ENCODE results near the gene FXYD1. TPM values are rescaled to one million over a fixed set of nuclear protein-coding genes. Genes with fewer than 3 reads are reported as not detected.

FXYD1 gene
- total RNA-seq, 4 donors from 2014 or later, result 44.4 to 92.6 (median 70.7) TPM

DNA sequence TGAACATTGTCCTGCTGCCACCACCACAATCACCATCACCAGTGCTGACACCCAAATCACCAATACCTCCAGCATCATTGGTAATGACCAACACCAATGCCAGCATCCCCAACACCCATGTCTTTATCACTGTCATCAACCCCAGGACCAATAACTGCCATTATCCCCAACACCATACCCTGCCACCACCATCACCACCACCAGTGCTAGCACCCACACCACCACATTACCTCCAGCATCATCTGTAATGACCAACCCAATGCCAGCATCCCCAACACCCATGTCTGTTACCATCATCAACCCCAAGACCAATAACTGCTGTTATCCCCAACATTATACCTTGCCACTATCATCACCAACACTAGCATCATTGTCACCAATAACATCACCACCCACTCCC, 6.4 kb upstream of the FXYD1 start:
- intact Hi-C loops (cut with DNase I), result no loop called here
- Histone ChIP-seq H3K27me3 (no peaks in the 10 kb centered on the region), H3K27ac (replicated peaks in 1 of 4) (no peak overlapping the region), H3K9me3 (no peaks in the 10 kb centered on the region), H3K36me3 (no peaks in the 10 kb centered on the region), H3K4me3 (peak overlapping the region; percentile 34 to 50 (median 41)), H3K4me1 (peaks cover 5 to 26% (median 13%) of the 10 kb centered on the region in 4 donors)
- TF ChIP-seq POLR2A (IDR thresholded peaks at IDR 0.05; ENCODE audit: low read depth) (no peak), EP300 (IDR thresholded peaks at IDR 0.05) (no peak), POLR2AphosphoS5 (IDR thresholded peaks at IDR 0.05) (no peak), CTCF (IDR thresholded peaks at IDR 0.05) (no peak)
- no peak for DNase-seq (ENCODE audit: extremely low spot score)

GRCh38 chr19:35133826-35134225, 4.8 kb upstream of the FXYD1 start:
- Histone ChIP-seq H3K9me3 (no peaks in the 10 kb centered on the region), H3K27me3 (peaks cover 0 to 12% (median 0%) of the 10 kb centered on the region in 4 donors), H3K36me3 (no peaks in the 10 kb centered on the region), H3K4me3 (peak overlapping the region; percentile 34 to 50 (median 41)), H3K27ac (replicated peaks in 1 of 4) (peak overlapping the region; percentile 66 to 87 (median 75)), H3K4me1 (peaks cover 15 to 42% (median 26%) of the 10 kb centered on the region in 4 donors)
- intact Hi-C loops (cut with DNase I), result no loop called here
- WGBS, result 76% methylated on average over 9 of the region's 11 CpGs
- no peak for DNase-seq (ENCODE audit: extremely low spot score)
- TF ChIP-seq POLR2AphosphoS5 (IDR thresholded peaks at IDR 0.05) (no peak), CTCF (IDR thresholded peaks at IDR 0.05) (no peak), POLR2A (IDR thresholded peaks at IDR 0.05; ENCODE audit: low read depth) (no peak), EP300 (IDR thresholded peaks at IDR 0.05) (no peak)

DNA sequence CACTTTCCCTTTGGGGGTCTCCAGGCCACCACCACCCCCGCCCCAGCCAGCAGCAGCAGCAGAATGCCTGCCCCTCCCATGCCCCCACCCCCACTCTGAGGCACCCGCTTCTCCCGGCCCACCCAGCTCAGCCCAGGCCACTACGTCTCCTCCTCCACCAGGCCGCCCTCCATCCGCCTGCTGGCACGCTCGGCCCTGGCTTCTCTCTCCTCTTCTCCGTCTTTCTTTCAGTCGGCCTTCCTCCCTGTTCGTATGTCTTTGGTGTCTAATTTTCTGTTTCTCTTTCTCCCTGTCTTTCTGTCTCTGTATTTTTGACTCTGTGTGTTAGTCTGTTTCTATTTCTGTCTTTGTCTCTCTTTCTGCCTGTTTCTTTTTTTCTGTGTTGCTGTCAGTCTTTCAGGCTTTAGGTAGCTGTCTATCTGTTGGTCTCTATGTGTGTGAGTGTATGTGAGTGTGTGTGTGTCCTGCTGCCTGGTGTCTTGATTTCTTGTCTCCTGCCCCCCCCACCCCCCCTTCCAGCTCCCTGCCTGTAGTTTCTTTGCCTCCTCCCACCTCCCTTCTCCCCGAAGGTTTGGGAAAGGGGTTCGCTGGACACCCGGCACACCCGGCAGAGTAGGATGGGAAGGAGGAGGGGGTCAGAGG, 3.9 kb upstream of the FXYD1 start, which contains the start of gene LGI4:
Gene LGI4, minus strand, starts transcription at position 459 of the 642 bp plus-strand sequence. Its CDS starts 379 bp downstream, at position 80.
- Histone ChIP-seq H3K4me3 (peak within 1 kb of the TSS; percentile 34 to 50 (median 41)), H3K9me3 (no peaks in the 10 kb centered on the region), H3K27ac (replicated peaks in 1 of 4) (peak within 1 kb of the TSS; percentile 66 to 87 (median 75)), H3K27me3 (peaks cover 0 to 20% (median 0%) of the 10 kb centered on the region in 4 donors), H3K36me3 (no peaks in the 10 kb centered on the region), H3K4me1 (peaks cover 17 to 48% (median 34%) of the 10 kb centered on the region in 4 donors)
- no peak for DNase-seq (ENCODE audit: extremely low spot score)
- 43% methylated on average over 15 of the region's 15 CpGs for WGBS
- intact Hi-C loops (cut with DNase I), result loop anchor here (1.0 kb wide), 1 partner anchor 20 kb away; no protein-coding TSS in a partner anchor
- TF ChIP-seq CTCF (IDR thresholded peaks at IDR 0.05) (no peak), POLR2A (IDR thresholded peaks at IDR 0.05; ENCODE audit: low read depth) (no peak), POLR2AphosphoS5 (IDR thresholded peaks at IDR 0.05) (no peak)

DNA sequence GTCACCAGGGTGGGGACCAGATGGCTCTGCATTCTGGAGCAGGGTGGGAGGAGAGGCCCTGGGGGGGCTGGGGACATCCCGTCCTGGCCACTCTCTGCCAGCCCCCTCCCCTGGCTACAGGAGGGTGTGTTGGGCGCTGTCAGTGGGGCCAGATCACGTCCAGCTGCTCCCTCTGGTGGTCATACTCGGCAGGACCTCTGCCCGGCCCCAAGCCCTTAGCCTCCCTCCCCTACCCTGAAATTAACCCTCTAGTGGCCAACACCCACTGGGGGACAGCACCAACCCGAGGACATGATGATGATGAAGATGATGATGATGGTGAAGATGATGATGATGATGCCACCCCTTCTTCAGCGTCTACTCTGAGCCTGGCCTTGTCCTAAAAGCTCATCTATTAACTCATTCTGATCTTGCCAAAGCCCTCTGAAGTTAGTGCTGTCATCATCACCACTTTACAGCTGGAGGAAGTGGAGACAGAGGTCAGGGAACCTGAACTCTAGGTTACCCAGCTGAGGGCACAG, 3.2 kb upstream of the FXYD1 start:
- WGBS, result 0% methylated on average over 6 of the region's 7 CpGs
- peaks cover 24 to 55% (median 41%) of the 10 kb centered on the region in 4 donors for H3K4me1 ChIP-seq

More for the DNA sequence above, 3.2 kb upstream of the FXYD1 start:
- Histone ChIP-seq H3K36me3 (no peaks in the 10 kb centered on the region), H3K27ac (replicated peaks in 1 of 4) (peak overlapping the region; percentile 66 to 87 (median 75)), H3K4me3 (peak overlapping the region; percentile 34 to 50 (median 41)), H3K9me3 (no peaks in the 10 kb centered on the region), H3K27me3 (peaks cover 0 to 28% (median 2%) of the 10 kb centered on the region in 4 donors)
- DNase-seq (ENCODE audit: extremely low spot score), result no peak
- intact Hi-C loops (cut with DNase I), result loop anchor here (1.0 kb wide), 1 partner anchor 21 kb away; no protein-coding TSS in a partner anchor
- no peak for TF ChIP-seq EP300 (IDR thresholded peaks at IDR 0.05)
- TF ChIP-seq POLR2A (IDR thresholded peaks at IDR 0.05; ENCODE audit: low read depth), result no peak
- peak; percentile 82 to 87 (median 83) for TF ChIP-seq CTCF (IDR thresholded peaks at IDR 0.05)
- peak; percentile 44 to 45 for TF ChIP-seq POLR2AphosphoS5 (IDR thresholded peaks at IDR 0.05)

Data from esophagus muscularis mucosa (tissue), 4 donors.